Measurements from ENCODE around the gene ATP2B2.

The ATP2B2 gene

GRCh38 chr3:10370429-10370828 is 135.0 kb downstream of the ATP2B2 start:
- H3K36me3 ChIP-seq: no peaks in the 10 kb centered on the region
- no peak overlapping the region for H3K27ac ChIP-seq
- H3K9me3 ChIP-seq: no peaks in the 10 kb centered on the region
- H3K27me3 ChIP-seq: peaks cover 25% of the 10 kb centered on the region
- TF ChIP-seq CTCF (IDR thresholded peaks at IDR 0.05): no peak
- H3K4me1 ChIP-seq (ENCODE audit: control insufficient read depth in 1 of 2, insufficient read depth in 1 of 2, low read depth in 1 of 2, low read length in 1 of 2): no peaks in the 10 kb centered on the region
- no peak overlapping the region for H3K4me3 ChIP-seq (ENCODE audit: low read depth in 1 of 2, low read length in 1 of 2)

- no peak for TF ChIP-seq CTCF (IDR thresholded peaks at IDR 0.05)
- Histone ChIP-seq H3K4me3 (ENCODE audit: low read depth in 1 of 2, low read length in 1 of 2) (no peak overlapping the region), H3K27me3 (peaks cover 25% of the 10 kb centered on the region), H3K4me1 (ENCODE audit: control insufficient read depth in 1 of 2, insufficient read depth in 1 of 2, low read depth in 1 of 2, low read length in 1 of 2) (no peaks in the 10 kb centered on the region), H3K36me3 (no peaks in the 10 kb centered on the region), H3K9me3 (no peaks in the 10 kb centered on the region), H3K27ac (no peak overlapping the region)
Observed at GRCh38 chr3:10368512-10368911, 136.9 kb downstream of the ATP2B2 start.

GRCh38 chr3:10367506-10367905 is 137.9 kb downstream of the ATP2B2 start:
- Histone ChIP-seq H3K27ac (no peak overlapping the region), H3K9me3 (no peaks in the 10 kb centered on the region), H3K4me1 (ENCODE audit: control insufficient read depth in 1 of 2, insufficient read depth in 1 of 2, low read depth in 1 of 2, low read length in 1 of 2) (no peaks in the 10 kb centered on the region), H3K4me3 (ENCODE audit: low read depth in 1 of 2, low read length in 1 of 2) (no peak overlapping the region), H3K27me3 (peaks cover 25% of the 10 kb centered on the region), H3K36me3 (no peaks in the 10 kb centered on the region)
- no peak for TF ChIP-seq CTCF (IDR thresholded peaks at IDR 0.05)

- no peak for TF ChIP-seq CTCF (IDR thresholded peaks at IDR 0.05)
- Histone ChIP-seq H3K27ac (no peak overlapping the region), H3K36me3 (no peaks in the 10 kb centered on the region), H3K4me3 (ENCODE audit: low read depth in 1 of 2, low read length in 1 of 2) (no peak overlapping the region), H3K4me1 (ENCODE audit: control insufficient read depth in 1 of 2, insufficient read depth in 1 of 2, low read depth in 1 of 2, low read length in 1 of 2) (no peaks in the 10 kb centered on the region), H3K27me3 (peaks cover 25% of the 10 kb centered on the region), H3K9me3 (no peaks in the 10 kb centered on the region)
Observed at GRCh38 chr3:10366651-10367101, 138.7 kb downstream of the ATP2B2 start.

GRCh38 chr3:10365791-10366190 is 139.6 kb downstream of the ATP2B2 start:
- Histone ChIP-seq H3K9me3 (no peaks in the 10 kb centered on the region), H3K4me3 (ENCODE audit: low read depth in 1 of 2, low read length in 1 of 2) (no peak overlapping the region), H3K36me3 (no peaks in the 10 kb centered on the region), H3K27ac (no peak overlapping the region), H3K27me3 (peaks cover 19% of the 10 kb centered on the region), H3K4me1 (ENCODE audit: control insufficient read depth in 1 of 2, insufficient read depth in 1 of 2, low read depth in 1 of 2, low read length in 1 of 2) (no peaks in the 10 kb centered on the region)
- no peak for TF ChIP-seq CTCF (IDR thresholded peaks at IDR 0.05)

- no peaks in the 10 kb centered on the region for H3K9me3 ChIP-seq
- H3K4me3 ChIP-seq (ENCODE audit: low read depth in 1 of 2, low read length in 1 of 2): no peak overlapping the region
- H3K27me3 ChIP-seq: peaks cover 14% of the 10 kb centered on the region
- no peaks in the 10 kb centered on the region for H3K36me3 ChIP-seq
- H3K4me1 ChIP-seq (ENCODE audit: control insufficient read depth in 1 of 2, insufficient read depth in 1 of 2, low read depth in 1 of 2, low read length in 1 of 2): no peaks in the 10 kb centered on the region
- no peak for TF ChIP-seq CTCF (IDR thresholded peaks at IDR 0.05)
- no peak overlapping the region for H3K27ac ChIP-seq
Observed at GRCh38 chr3:10365316-10365715, 140.1 kb downstream of the ATP2B2 start.
